Retina (tissue), 1 donor: ENCODE data around the gene CCDC69.
"Not testable (repeated sequence)": the region's sequence is repeated elsewhere in the genome, so short reads cannot be mapped to it uniquely, and the experiment has no call there.

Experiments
- DNase-seq: peaks from one replicate; pipeline ENCODE4 v3.0.0-alpha.2; 2016

CCDC69 gene

DNA sequence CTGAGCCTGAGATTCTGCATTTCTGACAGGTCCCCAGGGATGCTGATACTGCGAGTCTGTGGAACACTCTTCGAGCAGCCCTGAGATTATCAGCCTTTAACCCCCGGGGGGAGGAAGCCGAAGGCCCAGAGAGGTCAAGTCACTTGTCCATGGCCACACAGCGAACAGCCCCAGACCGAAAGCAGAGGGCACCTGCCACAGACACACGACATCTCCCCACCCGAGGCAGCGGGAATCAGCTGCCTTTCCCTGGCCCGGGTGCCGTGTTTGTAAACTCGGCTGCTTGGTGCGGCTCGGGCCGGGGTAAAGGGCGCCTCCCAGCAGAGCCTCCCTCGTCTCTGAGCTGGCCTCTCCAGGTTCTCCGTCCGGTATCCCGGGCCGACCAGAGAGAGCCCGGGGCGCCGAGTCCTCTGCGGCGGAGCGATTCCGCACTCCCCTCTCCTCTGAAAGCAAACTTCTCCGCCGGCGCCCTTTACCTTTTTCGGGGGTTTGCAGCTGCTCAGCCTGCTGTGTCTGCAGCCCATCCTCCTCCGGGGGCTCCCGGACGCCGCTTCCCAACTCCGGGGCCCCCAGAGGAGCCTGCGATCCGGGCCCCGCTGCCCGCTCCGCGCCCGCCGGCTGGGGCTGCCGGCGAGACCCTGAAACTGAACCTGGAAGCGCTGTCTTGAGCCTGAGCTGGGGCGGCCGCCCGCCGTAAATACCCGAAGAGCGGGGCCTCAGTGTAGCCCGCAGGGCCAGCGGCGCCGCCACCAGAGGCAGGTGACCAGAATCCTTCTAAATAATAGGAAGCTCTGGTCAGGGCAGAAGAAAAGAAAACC, at the start of gene CCDC69:
CCDC69 (minus strand) TSS at position 646 of the 818 bp plus-strand sequence; CDS start at position 524, 122 bp downstream.
- DNase-seq, result peak; percentile 91

GRCh38 chr5:151271336-151271735, 47.4 kb upstream of the CCDC69 start:
- no peak for DNase-seq

DNA sequence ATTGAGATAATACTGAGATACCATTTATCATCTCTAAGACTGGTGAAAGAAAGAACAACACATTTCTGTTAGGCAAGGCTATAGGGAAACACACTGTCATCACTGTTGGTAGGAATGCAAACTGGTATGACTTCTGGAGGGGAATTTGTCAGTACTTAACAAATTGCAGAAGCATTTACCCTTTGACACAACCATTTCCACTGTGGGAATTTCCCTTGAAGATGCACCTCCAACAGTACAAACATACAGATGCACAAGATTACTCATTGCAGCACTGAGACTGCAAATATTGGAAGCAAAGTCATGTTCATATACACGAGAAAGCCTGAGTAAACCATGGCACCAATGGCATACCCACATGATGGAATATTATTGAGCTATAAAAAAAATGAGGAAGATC, 46.7 kb upstream of the CCDC69 start:
- DNase-seq, result no peak

- no peak for DNase-seq
Observed at GRCh38 chr5:151267491-151268260, 43.8 kb upstream of the CCDC69 start.

- DNase-seq, result no peak
Observed at GRCh38 chr5:151264113-151264512, 40.2 kb upstream of the CCDC69 start.

DNA sequence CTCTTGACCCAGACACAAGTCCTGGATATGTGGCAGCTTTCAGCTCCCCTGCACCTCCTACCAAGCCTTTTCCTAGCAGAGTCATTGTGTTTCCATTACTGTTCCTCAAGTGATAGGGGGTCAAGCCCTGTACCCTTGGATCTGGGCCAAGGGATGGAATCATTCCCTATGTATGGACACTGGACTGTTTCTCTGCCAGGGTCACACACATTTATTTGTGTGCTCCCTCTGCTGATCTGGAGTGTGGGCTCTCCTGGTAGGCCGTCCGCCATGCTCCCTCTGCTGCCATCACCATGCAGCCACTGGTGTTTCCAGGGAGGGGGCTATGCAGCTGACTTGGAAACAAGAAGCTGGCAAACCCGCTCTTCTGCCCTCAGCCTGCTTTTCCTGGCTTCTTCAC, 38.6 kb upstream of the CCDC69 start:
- DNase-seq, result no peak

GRCh38 chr5:151259931-151260330, 36.0 kb upstream of the CCDC69 start:
- no peak for DNase-seq

DNA sequence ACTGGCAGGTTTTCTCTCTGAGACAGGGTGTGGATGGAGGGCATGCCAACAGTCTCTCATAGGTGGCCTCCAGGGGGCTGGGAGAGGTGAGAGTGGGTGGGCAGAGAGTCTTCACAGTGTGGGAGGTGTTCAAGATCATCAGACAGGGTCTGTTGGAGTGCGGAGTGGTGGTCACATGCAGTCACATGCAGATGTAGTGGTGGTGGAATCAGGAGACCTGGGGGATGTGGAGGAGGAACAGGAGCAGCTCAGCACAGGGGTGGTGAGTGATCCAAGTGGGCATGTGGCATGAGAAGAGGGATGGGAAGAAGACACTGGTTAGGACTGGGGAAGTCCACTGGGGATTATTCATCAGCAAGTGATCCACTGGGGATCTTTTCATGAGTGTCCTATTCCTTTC, 34.9 kb upstream of the CCDC69 start:
- DNase-seq, result no peak

- DNase-seq, result no peak
Observed at GRCh38 chr5:151258201-151258611, 34.3 kb upstream of the CCDC69 start.

DNA sequence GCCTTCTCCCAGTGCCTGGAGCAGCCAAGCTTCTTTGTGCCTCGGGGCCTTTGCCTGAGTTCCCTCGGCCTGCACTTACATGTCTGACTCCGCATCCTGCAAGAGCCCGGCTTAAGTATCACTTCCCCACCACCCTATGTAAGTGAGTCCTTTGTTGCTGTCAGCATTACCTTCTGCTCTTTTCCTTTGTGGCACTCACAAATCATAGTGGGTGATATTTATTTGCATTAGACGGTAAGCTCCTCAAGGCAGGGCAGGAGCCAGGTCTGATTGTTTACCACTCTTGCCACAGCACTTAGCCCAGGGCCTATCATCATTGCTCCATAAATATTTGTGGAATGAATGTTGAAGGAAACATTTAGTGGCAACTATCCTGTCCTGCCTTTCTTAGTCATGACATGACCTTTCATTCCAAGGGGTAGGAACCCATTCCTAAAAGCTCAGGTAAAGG, 33.9 kb upstream of the CCDC69 start:
- no peak for DNase-seq

- no peak for DNase-seq
Observed at GRCh38 chr5:151255621-151256286, 31.9 kb upstream of the CCDC69 start.

DNA sequence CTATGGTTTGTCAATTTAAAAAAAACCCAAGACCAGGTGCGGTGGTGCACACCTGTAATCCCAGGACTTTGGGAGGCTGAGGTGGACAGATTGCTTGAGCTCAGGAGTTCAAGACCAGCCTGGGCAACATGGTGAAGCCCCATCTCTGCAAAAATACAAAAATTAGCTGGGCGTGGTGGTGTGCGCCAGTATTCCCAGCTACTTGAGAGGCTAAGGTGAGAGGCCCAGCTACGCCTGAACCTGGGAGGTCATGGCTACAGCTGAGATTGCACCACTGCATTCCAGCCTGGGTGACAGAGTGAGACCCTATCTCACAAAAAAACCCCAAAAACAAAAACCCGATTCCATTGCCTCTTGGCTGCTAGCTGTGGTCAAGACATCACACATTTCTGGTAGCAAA, 31.1 kb upstream of the CCDC69 start:
- not testable (repeated sequence) for DNase-seq

DNA sequence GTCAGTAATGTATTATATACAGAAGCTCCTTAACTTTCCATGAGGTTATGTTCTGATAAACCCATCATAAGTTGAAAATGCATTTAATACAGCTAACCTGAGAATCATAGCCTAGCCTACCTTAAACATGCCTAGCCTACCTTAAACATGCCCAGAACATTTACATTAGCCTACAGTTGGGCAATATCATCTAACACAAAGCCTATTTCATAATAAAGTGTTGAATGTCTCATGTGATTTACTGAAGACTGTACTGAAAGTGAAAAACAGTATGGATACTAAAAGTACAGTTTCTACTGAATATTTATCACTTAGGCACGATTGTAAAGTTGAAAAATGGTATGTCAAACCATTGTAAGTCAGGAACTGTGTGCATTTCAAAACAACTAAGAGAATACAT, 30.7 kb upstream of the CCDC69 start:
- no peak for DNase-seq

- no peak for DNase-seq
Observed at GRCh38 chr5:151253605-151253950, 29.7 kb upstream of the CCDC69 start.

DNA sequence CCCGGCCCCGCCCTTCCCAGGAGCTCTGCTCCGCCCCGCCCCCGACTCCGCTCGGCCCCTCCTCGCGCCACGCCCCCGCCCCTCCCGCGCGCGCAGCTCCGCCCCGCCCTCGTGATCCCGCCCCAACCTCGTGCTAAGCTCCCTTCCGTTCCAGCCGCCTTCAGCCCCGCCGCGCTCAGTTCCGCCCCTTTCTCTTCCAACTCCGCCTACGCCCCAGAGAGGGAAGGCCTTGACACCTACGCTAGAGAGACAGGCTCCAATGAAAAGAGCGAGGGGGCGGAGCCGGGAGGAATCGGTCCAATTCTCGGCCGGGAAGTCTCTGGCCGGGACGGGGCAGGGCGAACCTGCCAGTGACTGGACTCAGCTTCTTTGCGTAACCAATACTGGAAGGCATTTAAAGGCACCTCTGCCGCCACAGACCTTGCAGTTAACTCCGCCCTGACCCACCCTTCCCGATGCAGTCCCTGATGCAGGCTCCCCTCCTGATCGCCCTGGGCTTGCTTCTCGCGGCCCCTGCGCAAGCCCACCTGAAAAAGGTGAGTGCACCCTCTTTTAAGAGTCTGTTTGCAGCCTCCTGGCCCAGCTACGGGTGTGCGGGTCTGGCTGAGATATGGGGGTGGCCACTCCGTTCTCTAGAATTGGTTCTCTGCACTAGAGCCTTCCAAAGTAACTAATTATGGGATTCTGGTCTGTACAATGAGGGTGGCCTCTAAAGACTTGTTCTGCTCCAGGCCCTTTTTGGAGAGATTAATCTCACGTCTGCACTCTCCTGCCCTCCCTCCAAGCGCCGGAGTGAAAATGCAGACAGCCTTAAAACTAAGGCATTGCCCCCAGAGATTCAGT, 29.1 kb upstream of the CCDC69 start, which contains the start of gene GM2A:
GM2A (plus strand) TSS at position 424 of the 843 bp plus-strand sequence; CDS start at position 456, 32 bp downstream.
- DNase-seq, result peak; percentile 93

- DNase-seq, result no peak
Observed at GRCh38 chr5:151251621-151252020, 27.7 kb upstream of the CCDC69 start.

GRCh38 chr5:151251001-151251551, 27.2 kb upstream of the CCDC69 start:
- DNase-seq, result no peak

GRCh38 chr5:151250346-151251000, 26.6 kb upstream of the CCDC69 start:
- DNase-seq, result no peak

DNA sequence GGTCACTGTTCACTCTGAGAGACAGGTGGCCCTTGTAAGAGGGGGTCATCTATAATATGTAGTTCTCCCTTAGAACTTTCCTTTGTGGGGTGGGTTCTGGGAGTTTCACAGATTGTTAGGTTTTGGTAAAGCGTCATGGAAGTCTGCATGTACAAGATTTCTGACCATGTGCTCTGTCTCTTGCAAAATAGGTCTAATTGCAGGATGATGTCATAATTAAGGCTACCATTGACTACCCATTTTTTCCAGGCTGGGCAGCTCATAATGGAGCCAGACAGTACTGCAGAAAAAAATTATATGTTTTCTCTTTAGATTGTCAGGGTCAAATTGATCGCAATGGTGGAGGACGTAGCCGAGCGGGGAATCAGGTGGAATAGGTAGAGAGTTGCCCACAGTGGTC, 25.4 kb upstream of the CCDC69 start:
- no peak for DNase-seq

- DNase-seq, result no peak
Observed at GRCh38 chr5:151248651-151249050, 24.8 kb upstream of the CCDC69 start.

DNA sequence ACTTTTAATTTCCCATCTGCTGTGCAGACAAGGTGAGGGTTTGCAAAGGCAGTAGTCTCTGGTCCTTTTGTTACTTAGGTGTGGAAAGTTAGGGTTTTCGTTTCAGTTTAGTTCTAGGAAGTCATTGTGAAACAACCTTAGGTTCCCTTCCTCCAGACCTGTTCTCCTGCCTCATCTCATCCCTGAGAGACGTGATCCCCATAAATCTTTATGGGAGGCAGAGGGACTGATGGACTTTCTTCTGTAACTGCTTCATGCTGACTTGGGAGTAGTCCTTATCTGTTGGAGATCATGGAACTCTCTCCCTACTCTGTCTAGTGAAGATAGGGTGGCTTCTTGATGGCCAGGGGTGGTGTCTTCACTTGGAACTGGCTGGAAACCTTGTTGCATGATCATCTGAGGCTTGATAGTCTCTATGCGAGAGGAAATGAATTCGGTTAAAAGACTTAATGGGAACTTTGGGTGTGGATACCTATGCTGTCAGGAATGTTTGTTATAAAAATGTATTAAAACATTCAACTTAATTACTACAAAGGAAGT, 21.9 kb upstream of the CCDC69 start:
- no peak for DNase-seq
